Subcutaneous adipose tissue (tissue), 4 donors: ENCODE data around the gene DHX35. TPM values are rescaled to one million over a fixed set of nuclear protein-coding genes. Genes with fewer than 3 reads are reported as not detected.

Experiments
- total RNA-seq, 4 donors: library from RNA; depleted of rRNA; stranded (reverse); fragments of >200 nt; gene quantifications; one replicate each; pipeline ENCODE4 v1.1.0, GENCODE V29; 2016
- TF ChIP-seq, protein P1 (sequence below): fragments of 450-650 bp; IDR thresholded peaks from one replicate; pipeline ENCODE4 v1.5.1; 2016; ENCODE audit warnings: low read depth, mild to moderate bottlenecking, control low read depth, antibody characterized with exemption, moderate library complexity

DHX35 gene
- total RNA-seq, 4 donors from 2014 or later = 10.6 to 14.5 (median 12.5) TPM

- TF ChIP-seq, protein P1, sequence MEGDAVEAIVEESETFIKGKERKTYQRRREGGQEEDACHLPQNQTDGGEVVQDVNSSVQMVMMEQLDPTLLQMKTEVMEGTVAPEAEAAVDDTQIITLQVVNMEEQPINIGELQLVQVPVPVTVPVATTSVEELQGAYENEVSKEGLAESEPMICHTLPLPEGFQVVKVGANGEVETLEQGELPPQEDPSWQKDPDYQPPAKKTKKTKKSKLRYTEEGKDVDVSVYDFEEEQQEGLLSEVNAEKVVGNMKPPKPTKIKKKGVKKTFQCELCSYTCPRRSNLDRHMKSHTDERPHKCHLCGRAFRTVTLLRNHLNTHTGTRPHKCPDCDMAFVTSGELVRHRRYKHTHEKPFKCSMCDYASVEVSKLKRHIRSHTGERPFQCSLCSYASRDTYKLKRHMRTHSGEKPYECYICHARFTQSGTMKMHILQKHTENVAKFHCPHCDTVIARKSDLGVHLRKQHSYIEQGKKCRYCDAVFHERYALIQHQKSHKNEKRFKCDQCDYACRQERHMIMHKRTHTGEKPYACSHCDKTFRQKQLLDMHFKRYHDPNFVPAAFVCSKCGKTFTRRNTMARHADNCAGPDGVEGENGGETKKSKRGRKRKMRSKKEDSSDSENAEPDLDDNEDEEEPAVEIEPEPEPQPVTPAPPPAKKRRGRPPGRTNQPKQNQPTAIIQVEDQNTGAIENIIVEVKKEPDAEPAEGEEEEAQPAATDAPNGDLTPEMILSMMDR = no peak
Observed at GRCh38 chr20:39004508-39004907, 42.4 kb downstream of the DHX35 start.

DNA sequence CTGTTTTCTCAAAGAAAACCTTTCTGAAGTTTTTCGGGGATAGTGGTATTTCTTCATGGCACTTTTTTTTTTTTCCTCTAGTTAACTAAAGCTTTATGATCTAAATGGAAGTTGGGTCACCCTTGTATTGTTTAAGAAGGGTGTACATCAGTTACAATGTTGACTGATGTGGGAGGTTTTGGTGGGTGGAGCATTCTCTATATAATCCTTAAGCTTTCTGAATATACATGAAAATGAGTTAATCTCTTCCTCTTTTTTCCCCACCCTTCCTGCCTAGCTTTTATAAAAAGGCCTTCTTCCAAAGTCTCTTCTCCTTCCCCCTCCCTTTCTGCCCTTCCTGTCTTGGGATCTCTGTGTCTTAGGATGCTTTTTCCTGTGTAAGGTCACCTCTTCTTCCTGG is 47.2 kb downstream of the DHX35 start:
- TF ChIP-seq, protein P1 = no peak

DNA sequence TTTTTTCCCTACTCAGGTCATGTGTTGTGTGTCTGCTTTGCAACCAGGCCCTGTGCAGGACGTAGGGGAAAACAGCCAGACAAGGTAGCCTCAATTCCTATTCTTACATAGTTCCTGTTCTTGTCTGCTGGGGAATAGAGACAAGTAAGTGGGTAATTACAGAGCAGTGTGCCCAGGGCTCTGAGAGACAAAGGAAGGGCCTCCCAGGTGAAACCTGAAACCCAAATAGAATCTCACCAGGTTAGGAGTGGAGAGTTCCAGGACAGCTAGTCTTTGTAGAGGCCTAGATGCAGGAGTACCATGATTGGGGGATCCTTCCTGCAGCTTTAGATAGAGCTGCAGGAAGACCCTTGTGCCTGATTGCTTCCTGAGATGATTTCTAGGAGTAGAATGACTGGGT is 48.4 kb downstream of the DHX35 start:
- TF ChIP-seq, protein P1 = no peak

DNA sequence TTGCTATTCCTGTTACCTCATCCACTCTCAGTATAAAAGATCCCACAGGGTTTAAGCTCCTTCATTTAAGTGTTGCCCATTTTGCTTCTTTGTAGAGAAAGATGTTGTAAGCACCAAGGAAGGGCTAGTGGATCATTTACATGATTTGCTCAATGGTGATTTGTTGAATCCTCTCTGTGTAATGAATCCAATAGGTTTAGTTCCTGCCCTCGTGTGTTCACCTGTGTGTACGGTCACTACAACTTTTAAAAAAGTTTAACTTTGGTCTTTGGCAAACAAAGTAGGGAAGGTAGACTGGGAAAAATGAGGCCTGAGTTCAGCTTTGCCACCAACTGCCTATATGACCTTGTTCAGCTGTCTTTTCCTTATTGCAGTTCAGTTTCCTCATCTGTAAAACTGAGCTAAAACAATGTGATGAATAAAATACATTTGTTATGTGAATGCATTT is 51.5 kb downstream of the DHX35 start:
- TF ChIP-seq, protein P1 = no peak

DNA sequence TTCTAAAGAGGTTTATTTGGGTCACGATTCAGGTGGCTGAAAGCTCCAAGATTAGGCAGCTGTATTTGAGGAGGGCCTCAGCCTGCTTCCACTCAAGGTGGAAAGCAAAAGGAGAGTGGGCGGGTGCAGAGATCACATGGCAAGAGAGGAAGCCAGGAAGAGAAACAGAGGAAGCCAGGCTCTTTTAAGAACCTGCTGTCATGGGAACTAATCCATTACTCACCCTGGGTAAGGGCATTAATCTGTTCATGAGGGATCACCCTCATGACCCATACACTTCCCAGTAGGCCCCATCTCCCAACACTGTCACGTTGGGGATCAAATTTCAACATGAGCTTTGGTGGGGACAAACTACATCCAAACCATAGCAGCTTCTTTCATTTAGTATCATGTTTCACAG is 53.9 kb downstream of the DHX35 start:
- TF ChIP-seq, protein P1 = no peak

- TF ChIP-seq, protein P1 = no peak
Observed at GRCh38 chr20:39016506-39016905, 54.4 kb downstream of the DHX35 start.

DNA sequence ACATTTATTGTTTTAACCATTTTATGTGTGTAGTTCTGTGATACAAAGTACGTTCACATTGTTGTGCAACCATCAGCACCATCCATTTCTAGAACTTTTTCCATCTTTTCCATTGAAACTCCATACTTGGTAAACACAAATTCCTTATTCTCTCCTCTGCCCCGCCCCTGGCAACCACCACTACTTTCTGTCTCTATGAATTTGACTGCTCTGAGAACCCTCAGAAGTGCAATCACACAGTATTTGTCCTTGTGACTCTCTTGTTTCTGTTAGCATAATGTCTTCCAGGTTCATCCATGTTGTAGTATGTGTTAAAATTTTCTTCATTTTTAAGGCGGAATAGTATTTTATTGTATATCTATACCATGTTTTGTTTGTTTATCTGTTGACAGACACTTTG is 56.9 kb downstream of the DHX35 start:
- TF ChIP-seq, protein P1 = no peak
